DOHH2 (cell line): Measurements from ENCODE around the gene AMIGO2.
A peak's percentile ranks its signal among the peaks of the same experiment; 100 is the strongest.

Experiments used
- H3F3A ChIP-seq: fragments of 200-600 bp; sonication (generic), shearing (Covaris generic); 2 replicates; pipeline ENCODE4 v1.6.0; 2016; ENCODE audit warnings: antibody characterized with exemption, mild to moderate bottlenecking; ENCODE audit not compliant: control insufficient read depth, insufficient read depth
- H3K27ac ChIP-seq: fragments of 200-600 bp; sonication (generic); 2 replicates; pipeline ENCODE4 v1.5.1; 2014; ENCODE audit warnings: low read depth, mild to moderate bottlenecking, low read length, moderate library complexity
- H3K27me3 ChIP-seq: fragments of 200-600 bp; sonication (generic); 2 replicates; pipeline ENCODE4 v1.6.1; 2014; ENCODE audit warnings: mild to moderate bottlenecking, low read length, mixed read lengths; ENCODE audit not compliant: control insufficient read depth
- H3K36me3 ChIP-seq: fragments of 200-600 bp; sonication (generic); 2 replicates; pipeline ENCODE4 v1.6.1; 2014; ENCODE audit warnings: mild to moderate bottlenecking, low read length, moderate library complexity, mixed read lengths; ENCODE audit not compliant: control insufficient read depth
- H3K4me1 ChIP-seq: fragments of 200-600 bp; sonication (generic); 2 replicates; pipeline ENCODE4 v1.6.1; 2014; ENCODE audit warnings: mild to moderate bottlenecking, low read length, mixed read lengths; ENCODE audit not compliant: control insufficient read depth
- H3K4me2 ChIP-seq: fragments of 200-600 bp; sonication (generic); 2 replicates; pipeline ENCODE4 v1.6.0; 2014; ENCODE audit warnings: mild to moderate bottlenecking, low read length, moderate library complexity
- H3K4me3 ChIP-seq: fragments of 200-600 bp; sonication (generic); 2 replicates; pipeline ENCODE4 v1.5.1; 2014; ENCODE audit warnings: mild to moderate bottlenecking, low read length, mixed read lengths
- H3K79me2 ChIP-seq: fragments of 200-600 bp; sonication (generic); 2 replicates; pipeline ENCODE4 v1.6.1; 2014; ENCODE audit warnings: mild to moderate bottlenecking, low read length, mixed read lengths; ENCODE audit not compliant: control insufficient read depth
- H3K9me2 ChIP-seq: fragments of 200-600 bp; sonication (generic); replicated peaks from 2 replicates; pipeline ENCODE4 v1.6.1; 2014; ENCODE audit warnings: mild to moderate bottlenecking, low read length, mixed read lengths; ENCODE audit not compliant: control insufficient read depth
- H3K9me3 ChIP-seq: fragments of 200-600 bp; sonication (generic); 2 replicates; pipeline ENCODE4 v1.6.1; 2014; ENCODE audit warnings: antibody characterized with exemption, low read length, mixed read lengths; ENCODE audit not compliant: control insufficient read depth, insufficient read depth
- H4K20me1 ChIP-seq: fragments of 200-600 bp; sonication (generic); 2 replicates; pipeline ENCODE4 v1.6.0; 2014; ENCODE audit warnings: low read depth, mild to moderate bottlenecking, antibody characterized with exemption, low read length, moderate library complexity; ENCODE audit not compliant: control insufficient read depth, insufficient read depth
- EZH2phosphoT487 ChIP-seq: fragments of 200-600 bp; sonication (generic); IDR thresholded peaks from 2 replicates; pipeline ENCODE4 v1.6.1; 2017; ENCODE audit warnings: borderline replicate concordance, mild to moderate bottlenecking, antibody characterized with exemption, low read length, moderate library complexity, mixed read lengths
- TF ChIP-seq, protein P1 (sequence below): fragments of 200-600 bp; sonication (generic); IDR thresholded peaks from one replicate; pipeline ENCODE4 v1.5.1; 2014; ENCODE audit warnings: antibody characterized with exemption, mild to moderate bottlenecking, low read depth, low read length; ENCODE audit not compliant: poor library complexity, severe bottlenecking

AMIGO2 gene

DNA sequence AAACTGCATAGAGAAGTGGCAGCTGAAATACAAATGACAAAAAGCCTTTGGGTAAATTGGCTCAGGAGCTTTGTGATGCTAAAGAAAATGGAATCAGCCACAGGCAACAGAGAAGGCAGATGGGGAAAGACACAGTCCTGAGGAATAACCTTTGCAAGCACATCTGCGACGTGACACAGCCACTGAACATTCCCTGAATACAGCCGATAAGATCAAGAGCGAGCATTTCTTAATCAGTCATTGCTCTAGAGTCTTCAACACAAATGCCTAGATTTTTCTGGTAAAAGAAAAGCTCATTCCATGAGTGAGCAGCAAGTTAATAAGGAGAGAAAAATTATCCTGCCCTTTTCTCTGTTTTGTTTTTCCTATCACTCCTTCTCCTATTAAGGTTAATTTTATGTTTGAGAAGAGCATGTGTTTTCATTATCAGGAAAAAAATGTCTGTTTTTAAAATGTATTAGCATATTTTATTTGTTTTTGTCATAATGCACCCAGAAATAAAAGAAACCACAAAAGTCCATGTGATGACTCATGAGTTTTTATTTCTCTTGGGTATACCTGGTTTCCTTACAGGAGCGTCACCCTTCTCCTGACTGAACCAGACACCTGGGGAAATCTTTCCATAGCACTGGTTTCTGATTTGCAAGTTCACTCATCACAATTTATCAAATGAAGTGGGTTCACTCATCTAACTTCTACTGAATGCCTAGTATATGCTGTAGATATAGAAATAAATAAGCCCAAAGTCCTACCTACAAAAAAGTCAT, 45.8 kb downstream of the AMIGO2 start:
- Histone ChIP-seq H3K9me3 (no peaks in the 10 kb centered on the region), H4K20me1 (no peaks in the 10 kb centered on the region), H3K9me2 (no peaks in the 10 kb centered on the region), H3K79me2 (no peaks in the 10 kb centered on the region), H3K4me3 (no peak overlapping the region), H3K4me2 (no peak overlapping the region), H3K27me3 (peaks cover 26% of the 10 kb centered on the region), H3K4me1 (no peaks in the 10 kb centered on the region), H3K27ac (no peak overlapping the region), H3F3A (no peaks in the 10 kb centered on the region), H3K36me3 (no peaks in the 10 kb centered on the region)
- no peak for TF ChIP-seq EZH2phosphoT487

DNA sequence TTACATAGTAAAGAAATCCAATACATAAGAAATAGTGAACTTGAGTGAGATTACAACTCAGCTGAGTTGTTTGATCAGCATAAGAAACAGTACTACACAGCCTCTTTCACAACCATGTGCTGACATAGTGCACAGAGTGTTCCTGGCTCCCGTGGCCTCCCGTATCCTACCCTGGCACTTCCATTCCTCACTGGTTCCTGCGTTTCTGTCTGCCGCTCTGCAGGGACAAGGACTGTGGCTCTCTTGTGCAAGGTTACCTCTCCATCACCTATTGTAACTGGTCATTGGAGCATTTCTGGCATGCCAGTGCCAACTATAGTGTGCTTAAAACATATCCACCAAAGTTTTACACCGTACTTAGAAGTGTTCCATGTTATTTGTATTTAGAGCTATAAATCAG, 46.7 kb downstream of the AMIGO2 start:
- Histone ChIP-seq H4K20me1 (no peaks in the 10 kb centered on the region), H3K9me2 (no peaks in the 10 kb centered on the region), H3K36me3 (no peaks in the 10 kb centered on the region), H3F3A (no peaks in the 10 kb centered on the region), H3K4me3 (no peak overlapping the region), H3K27me3 (peaks cover 26% of the 10 kb centered on the region), H3K9me3 (no peaks in the 10 kb centered on the region), H3K4me2 (no peak overlapping the region), H3K27ac (no peak overlapping the region), H3K79me2 (no peaks in the 10 kb centered on the region), H3K4me1 (no peaks in the 10 kb centered on the region)
- TF ChIP-seq, protein P1, sequence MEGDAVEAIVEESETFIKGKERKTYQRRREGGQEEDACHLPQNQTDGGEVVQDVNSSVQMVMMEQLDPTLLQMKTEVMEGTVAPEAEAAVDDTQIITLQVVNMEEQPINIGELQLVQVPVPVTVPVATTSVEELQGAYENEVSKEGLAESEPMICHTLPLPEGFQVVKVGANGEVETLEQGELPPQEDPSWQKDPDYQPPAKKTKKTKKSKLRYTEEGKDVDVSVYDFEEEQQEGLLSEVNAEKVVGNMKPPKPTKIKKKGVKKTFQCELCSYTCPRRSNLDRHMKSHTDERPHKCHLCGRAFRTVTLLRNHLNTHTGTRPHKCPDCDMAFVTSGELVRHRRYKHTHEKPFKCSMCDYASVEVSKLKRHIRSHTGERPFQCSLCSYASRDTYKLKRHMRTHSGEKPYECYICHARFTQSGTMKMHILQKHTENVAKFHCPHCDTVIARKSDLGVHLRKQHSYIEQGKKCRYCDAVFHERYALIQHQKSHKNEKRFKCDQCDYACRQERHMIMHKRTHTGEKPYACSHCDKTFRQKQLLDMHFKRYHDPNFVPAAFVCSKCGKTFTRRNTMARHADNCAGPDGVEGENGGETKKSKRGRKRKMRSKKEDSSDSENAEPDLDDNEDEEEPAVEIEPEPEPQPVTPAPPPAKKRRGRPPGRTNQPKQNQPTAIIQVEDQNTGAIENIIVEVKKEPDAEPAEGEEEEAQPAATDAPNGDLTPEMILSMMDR: no peak
- TF ChIP-seq EZH2phosphoT487: no peak

DNA sequence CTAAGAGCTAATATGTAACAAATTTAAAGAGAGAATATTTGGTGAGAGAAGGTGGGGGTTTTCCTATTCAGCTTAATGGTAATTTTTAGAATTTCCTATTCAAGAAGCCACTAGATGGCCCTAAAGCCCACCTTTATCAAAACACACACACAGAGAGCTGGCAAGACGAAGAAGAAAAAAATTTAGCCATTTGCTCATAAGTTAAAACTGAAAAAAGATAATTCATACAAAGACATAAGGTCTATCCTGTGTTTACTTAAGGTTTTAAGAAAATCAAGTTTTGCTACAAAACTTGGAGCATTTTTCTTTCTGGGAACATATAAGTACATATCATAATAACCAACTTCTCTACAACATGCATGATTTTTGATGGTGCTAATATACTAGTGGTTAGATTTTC, 47.1 kb downstream of the AMIGO2 start:
- Histone ChIP-seq H3K4me1 (no peaks in the 10 kb centered on the region), H3K79me2 (no peaks in the 10 kb centered on the region), H3K4me3 (no peak overlapping the region), H3K27ac (no peak overlapping the region), H3K4me2 (no peak overlapping the region), H3F3A (no peaks in the 10 kb centered on the region), H3K36me3 (no peaks in the 10 kb centered on the region), H3K27me3 (peaks cover 28% of the 10 kb centered on the region), H3K9me2 (no peaks in the 10 kb centered on the region), H3K9me3 (no peaks in the 10 kb centered on the region), H4K20me1 (no peaks in the 10 kb centered on the region)
- TF ChIP-seq EZH2phosphoT487: no peak
- TF ChIP-seq, protein P1: peak; percentile 58

DNA sequence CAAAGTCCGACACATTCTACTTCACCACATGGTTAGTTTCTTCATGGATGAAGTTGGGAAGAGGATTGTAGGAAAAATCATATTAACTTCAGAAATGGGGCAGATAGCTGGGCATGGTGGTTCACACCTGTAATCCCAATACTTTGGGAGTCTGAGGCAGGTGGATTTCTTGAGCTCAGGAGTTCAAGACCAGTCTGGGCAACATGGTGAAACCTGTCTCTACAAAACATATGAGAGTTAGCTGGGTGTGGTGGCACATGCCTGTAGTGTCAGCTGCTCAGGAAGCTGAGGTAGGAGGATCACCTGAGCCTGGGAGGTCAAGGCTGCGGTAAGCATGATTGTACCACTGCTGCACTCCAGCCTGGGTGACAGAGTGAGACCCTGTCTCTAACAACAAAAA, 49.9 kb downstream of the AMIGO2 start:
- H3K4me3 ChIP-seq: no peak overlapping the region
- H3K4me1 ChIP-seq: no peaks in the 10 kb centered on the region
- no peak overlapping the region for H3K4me2 ChIP-seq
- H3F3A ChIP-seq: no peaks in the 10 kb centered on the region
- H3K27ac ChIP-seq: no peak overlapping the region
- no peaks in the 10 kb centered on the region for H3K79me2 ChIP-seq
- peaks cover 17% of the 10 kb centered on the region for H3K27me3 ChIP-seq
- no peaks in the 10 kb centered on the region for H4K20me1 ChIP-seq
- H3K9me2 ChIP-seq: no peaks in the 10 kb centered on the region
- TF ChIP-seq EZH2phosphoT487: no peak
- TF ChIP-seq, protein P1: no peak
- no peaks in the 10 kb centered on the region for H3K36me3 ChIP-seq
- no peaks in the 10 kb centered on the region for H3K9me3 ChIP-seq
